NCI-H187 treated with DMSO at 0.1 percent for 48 hours (cell line): ENCODE data around the gene ANKUB1.

Experiments used
- DNase-seq: peaks from one replicate; lab custom pipeline; 2025; lab: John Stamatoyannopoulos, UW

Gene ANKUB1

DNA sequence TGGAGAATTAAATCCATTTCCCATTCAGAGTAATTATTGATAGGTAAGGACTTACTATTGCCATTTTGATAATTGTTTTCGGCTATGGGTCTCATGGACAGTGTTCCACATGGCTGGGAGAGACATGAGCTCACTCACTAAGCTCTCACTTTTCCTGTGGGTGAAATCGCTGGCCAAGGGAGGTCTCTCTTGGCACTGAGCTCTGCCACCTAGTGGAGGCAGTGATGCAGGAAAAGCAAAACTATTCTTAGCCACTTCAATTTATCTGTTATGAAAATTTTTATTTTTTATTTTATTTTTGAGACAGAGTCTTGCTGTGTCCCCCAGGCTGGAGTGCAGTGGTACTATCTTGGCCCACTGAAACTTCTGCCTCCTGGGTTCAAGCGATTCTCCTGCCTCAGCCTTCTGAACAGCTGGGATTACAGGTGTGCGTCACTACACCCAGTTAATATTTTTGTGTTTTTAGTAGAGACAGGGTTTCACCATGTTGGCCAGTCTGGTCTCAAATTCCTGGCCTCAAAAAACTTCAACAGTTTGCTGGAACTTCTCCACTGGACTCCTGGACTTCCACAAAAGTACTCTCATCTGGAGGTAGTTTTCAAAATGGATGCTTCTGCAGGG is 16.0 kb upstream of the ANKUB1 start:
- no peak for DNase-seq

DNA sequence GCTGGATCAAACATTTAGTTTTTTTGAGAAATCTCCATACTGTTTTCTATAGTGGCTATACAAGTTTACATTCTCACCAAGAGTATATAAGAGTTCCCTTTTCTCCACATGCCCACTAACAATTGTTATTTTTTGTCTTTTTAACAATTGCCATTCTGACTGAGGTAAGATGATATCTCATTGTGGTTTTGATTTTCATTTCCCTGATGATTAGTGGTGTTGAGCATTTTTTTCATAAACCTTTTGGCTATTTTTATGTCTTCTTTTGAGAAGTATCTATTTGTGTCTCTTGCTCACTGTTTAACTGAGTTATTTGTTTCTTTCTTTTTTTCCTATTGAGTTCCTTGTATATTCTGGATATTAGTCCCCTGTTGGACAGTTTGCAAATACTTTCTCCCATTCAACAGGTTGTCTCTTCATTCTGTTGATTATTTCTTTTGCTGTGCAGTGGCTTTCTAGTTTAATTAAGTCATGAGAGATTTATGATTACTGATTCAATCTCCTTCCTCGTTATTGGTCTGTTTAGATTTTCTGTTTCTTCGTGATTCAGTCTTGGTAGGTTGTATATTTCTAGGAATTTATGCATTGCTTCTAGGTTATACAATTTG is 13.9 kb upstream of the ANKUB1 start:
- no peak for DNase-seq

DNA sequence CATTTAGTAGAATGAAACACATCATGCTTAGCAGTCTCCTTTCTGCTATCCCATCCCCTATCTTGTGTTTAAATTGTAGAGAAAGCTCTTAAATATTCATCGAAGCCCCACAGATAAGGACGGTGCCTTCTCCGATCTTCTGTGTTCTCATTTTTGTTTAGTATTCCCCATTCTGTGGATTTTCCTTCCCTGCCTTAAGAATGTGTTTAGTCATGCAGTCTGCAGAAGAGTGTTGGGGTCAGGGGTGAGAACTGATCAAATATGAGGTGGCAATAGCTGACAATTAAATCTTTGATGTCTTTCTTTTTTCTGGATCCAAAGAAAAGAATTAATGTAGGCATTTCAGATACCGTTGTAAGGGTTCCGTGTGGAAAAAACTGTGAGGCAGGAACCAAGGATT is 9.3 kb upstream of the ANKUB1 start:
- DNase-seq, result no peak

- DNase-seq, result no peak
Observed at GRCh38 chr3:149801195-149801594, 8.8 kb upstream of the ANKUB1 start.

GRCh38 chr3:149800693-149801092 is 8.3 kb upstream of the ANKUB1 start:
- DNase-seq, result no peak

GRCh38 chr3:149796026-149796425 is 3.7 kb upstream of the ANKUB1 start:
- DNase-seq, result no peak

DNA sequence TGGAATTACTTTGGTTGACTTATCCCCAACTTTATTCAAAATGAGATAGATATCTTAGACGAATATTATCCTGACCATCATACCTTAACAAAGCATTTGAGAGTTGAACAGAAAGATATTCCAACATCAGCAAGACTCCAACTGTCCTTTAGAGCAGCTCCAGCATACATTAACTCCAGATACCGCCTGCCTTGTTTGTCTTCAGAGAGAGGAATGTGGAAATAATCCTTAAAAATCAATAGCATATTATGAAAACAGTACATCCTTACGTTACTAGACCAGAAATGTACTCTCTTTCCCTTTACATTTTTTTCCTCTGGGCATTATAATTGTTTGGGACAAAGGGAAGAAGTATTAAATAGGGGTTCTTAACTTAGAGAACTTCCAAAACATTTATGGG is 1.7 kb downstream of the ANKUB1 start:
- no peak for DNase-seq

GRCh38 chr3:149790268-149790667 is 2.1 kb downstream of the ANKUB1 start:
- no peak for DNase-seq

- DNase-seq, result no peak
Observed at GRCh38 chr3:149784064-149784704, 8.2 kb downstream of the ANKUB1 start.

- DNase-seq, result no peak
Observed at GRCh38 chr3:149783576-149783975, 8.8 kb downstream of the ANKUB1 start.

DNA sequence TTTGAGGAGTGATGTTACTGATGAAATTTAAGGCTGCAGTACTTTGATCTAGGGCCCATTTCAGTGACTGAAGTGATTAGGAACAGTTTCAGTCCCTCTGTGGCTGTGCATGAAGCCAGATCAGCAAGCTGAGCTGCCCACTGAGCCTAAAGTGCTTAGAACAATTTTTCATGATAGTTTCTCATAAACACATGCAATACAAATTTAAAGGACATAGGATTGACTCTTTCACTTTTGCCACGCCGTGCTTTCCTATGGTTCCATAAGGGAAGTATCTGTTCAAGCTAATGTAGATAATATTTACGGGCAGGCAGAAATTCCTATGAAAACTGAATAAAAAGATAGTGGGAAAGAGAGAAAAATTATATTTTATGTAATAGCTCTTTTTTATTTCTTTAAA is 10.6 kb downstream of the ANKUB1 start:
- no peak for DNase-seq

DNA sequence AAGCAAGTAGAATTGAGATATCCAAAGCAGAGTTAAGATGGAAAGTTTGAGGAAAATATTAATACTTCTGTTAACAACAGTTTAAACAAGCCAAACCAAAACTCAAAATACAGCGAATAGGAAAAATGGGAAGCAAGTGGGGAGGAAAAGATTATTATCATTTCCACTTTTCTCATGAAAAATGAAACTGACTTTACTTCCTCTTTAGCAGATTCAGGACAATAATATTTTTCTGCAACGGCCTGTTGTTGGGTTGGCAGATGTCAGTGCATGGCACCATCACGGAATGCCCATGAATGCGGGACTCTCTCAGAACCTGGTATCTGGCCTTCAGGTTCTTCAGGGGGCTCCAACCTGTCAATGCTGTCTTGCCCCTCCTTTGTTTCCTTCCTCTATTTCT is 11.1 kb downstream of the ANKUB1 start:
- no peak for DNase-seq

DNA sequence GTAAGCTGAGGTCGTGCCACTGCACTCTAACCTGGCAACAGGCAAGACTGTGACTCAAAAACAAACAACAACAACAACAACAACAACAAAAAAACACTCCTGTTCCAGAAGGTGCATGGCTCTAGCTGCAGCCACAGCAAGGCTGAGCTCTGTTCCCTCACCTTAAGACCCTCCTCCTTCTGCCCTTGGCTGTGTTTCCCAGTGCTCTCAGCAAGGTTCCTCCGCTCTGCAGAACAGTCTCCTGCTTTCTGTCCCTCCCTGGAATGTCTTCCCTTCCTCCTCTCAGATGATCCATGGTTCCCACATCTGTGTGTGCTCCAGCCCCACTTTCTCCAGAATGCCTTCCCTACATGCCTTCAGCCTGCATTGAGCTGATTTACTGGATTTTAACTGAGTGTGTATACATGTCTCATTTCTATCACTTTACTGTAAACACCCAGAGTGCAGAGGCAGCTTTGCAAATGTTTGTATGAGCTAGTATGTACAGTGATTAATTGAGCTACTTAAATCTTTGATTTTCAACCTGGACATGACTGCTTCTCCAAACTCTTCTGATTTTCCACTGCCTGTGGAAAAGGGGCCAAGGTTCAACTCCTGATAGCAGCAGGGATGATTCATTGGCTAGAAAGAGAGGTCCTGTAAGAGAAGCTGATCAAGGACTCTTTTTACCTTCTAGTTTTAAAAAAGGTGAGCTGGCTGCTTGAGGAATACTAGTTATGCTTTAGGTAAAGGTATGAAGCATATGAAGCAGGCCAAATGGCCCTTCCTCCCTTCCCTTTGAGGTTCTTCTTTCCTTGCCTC is 14.7 kb downstream of the ANKUB1 start:
- DNase-seq, result no peak

- no peak for DNase-seq
Observed at GRCh38 chr3:149776170-149776569, 16.2 kb downstream of the ANKUB1 start.

- no peak for DNase-seq
Observed at GRCh38 chr3:149772861-149773260, 19.5 kb downstream of the ANKUB1 start.

DNA sequence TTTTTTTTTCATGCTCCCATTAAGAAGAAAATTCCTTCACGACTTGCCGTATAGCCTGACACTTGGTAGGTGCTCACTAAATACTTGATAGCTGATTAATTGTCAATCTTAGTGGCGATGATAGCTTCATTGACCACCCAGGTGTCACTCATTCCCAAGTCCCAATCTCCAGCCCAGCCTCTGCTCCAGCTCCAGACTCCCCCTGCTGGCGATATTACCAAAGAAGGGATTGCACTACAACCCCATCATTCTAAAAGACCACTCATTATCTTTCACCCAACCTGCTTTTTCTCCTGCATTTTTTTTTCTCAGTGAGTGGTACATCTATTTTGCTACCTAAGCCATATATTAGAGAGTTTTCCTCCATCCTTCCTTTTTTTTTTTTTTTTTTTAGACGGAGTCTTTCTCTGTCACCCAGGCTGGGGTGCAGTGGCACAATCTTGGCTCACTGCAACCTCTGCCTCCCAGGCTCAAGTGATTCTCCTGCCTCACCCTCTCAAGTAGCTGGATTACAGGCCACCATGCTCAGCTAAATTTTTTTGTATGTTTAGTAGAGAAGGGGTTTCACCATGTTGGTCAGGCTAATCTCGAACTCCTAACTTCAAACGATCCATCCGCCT is 20.6 kb downstream of the ANKUB1 start:
- DNase-seq, result peak; percentile 30

- DNase-seq, result no peak
Observed at GRCh38 chr3:149770246-149770645, 22.1 kb downstream of the ANKUB1 start.

DNA sequence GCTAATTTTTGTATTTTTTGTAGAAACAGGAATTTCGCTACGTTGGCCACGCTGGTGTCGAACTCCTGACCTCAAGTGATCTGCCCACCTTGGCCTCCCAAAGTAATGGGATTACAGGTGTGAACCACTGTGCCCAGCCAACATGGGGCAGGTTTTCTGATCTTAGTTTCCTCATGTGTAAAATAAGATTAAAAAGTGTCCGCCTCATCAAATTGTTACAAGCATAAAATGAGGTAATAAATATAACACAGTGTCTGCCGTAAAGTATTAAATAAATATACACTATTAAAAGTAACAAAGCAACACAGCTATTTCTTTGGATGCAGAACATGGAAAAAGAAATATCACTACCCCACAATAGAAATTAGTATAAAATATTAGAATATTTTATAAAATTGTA is 23.6 kb downstream of the ANKUB1 start:
- DNase-seq, result no peak

DNA sequence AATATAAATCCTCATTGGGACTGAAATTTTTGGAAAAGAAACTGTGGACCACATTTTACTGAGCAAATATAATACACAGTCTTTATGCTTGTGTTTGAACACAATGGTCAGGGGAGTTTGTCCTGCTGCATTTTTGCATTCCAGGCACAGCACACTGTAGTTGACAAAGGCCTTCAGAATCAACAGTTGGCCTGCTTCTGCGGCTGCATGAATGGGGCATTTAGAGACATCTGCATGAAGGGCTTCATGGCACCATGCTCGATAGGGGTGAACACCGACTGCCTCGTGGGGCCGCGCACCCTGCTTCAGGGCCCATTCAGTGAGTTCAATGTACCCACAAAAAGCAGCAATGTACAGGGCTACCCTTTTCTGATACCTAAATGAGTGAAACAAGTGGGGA is 24.6 kb downstream of the ANKUB1 start:
- DNase-seq, result no peak

GRCh38 chr3:149765762-149766334 is 26.5 kb downstream of the ANKUB1 start:
- DNase-seq, result no peak

GRCh38 chr3:149764302-149764701 is 28.1 kb downstream of the ANKUB1 start:
- DNase-seq, result no peak

- no peak for DNase-seq
Observed at GRCh38 chr3:149763565-149764195, 28.7 kb downstream of the ANKUB1 start.
